Activated CD4-positive, alpha-beta T cell treated with anti-CD3 and anti-CD28 coated beads for 24 hours (primary cell): Measurements from ENCODE around the gene METTL9.
"Not testable (repeated sequence)": the region's sequence is repeated elsewhere in the genome, so short reads cannot be mapped to it uniquely, and the experiment has no call there.

Source experiments
- DNase-seq, 2 donors: peaks; one replicate each; pipeline ENCODE4 v3.0.0-alpha.2; 2020; ENCODE audit warnings: low read depth in 2 of 2

Gene METTL9

GRCh38 chr16:21635694-21636093, 36.3 kb downstream of the METTL9 start:
- DNase-seq = not testable (repeated sequence)

- no peak for DNase-seq
Observed at GRCh38 chr16:21637032-21637968, 37.9 kb downstream of the METTL9 start.

GRCh38 chr16:21638573-21638975, 39.2 kb downstream of the METTL9 start:
- DNase-seq = no peak

- DNase-seq = no peak
Observed at GRCh38 chr16:21639493-21639892, 40.1 kb downstream of the METTL9 start.

GRCh38 chr16:21641916-21642315, 42.5 kb downstream of the METTL9 start:
- DNase-seq = no peak

GRCh38 chr16:21642861-21643260, 43.5 kb downstream of the METTL9 start:
- DNase-seq = no peak

- DNase-seq = no peak
Observed at GRCh38 chr16:21643785-21644184, 44.4 kb downstream of the METTL9 start.

- no peak for DNase-seq
Observed at GRCh38 chr16:21644674-21645073, 45.3 kb downstream of the METTL9 start.

GRCh38 chr16:21645261-21645721, 45.9 kb downstream of the METTL9 start:
- DNase-seq = no peak

- DNase-seq = no peak
Observed at GRCh38 chr16:21646091-21646490, 46.7 kb downstream of the METTL9 start.

- DNase-seq = peak; percentile 46 to 49
Observed at GRCh38 chr16:21646721-21647561, 47.6 kb downstream of the METTL9 start.

- no peak for DNase-seq
Observed at GRCh38 chr16:21647562-21648164, 48.3 kb downstream of the METTL9 start.

- not testable (repeated sequence) for DNase-seq
Observed at GRCh38 chr16:21649826-21650406, 50.5 kb downstream of the METTL9 start.

GRCh38 chr16:21650521-21650920, 51.1 kb downstream of the METTL9 start:
- DNase-seq = no peak

GRCh38 chr16:21651515-21651914, 52.1 kb downstream of the METTL9 start:
- no peak for DNase-seq

GRCh38 chr16:21652453-21652852, 53.1 kb downstream of the METTL9 start, which contains the start of gene IGSF6:
TSS of gene IGSF6 (minus strand) at chr16:21652608. CDS start at chr16:21652598, 10 bp downstream.
- DNase-seq = no peak

GRCh38 chr16:21653571-21653970, 54.2 kb downstream of the METTL9 start:
- no peak for DNase-seq

GRCh38 chr16:21654466-21654865, 55.1 kb downstream of the METTL9 start:
- no peak for DNase-seq

GRCh38 chr16:21654881-21655280, 55.5 kb downstream of the METTL9 start:
- no peak for DNase-seq

- no peak for DNase-seq
Observed at GRCh38 chr16:21656795-21657768, 57.7 kb downstream of the METTL9 start.
